Right renal pelvis (tissue), 4 donors: ENCODE results near the gene PRDX2. TPM values are rescaled to one million over a fixed set of nuclear protein-coding genes. Genes with fewer than 3 reads are reported as not detected.

Experiments used
- DNase-seq, 4 donors: peaks; one replicate each; pipeline ENCODE4 v3.0.0-alpha.2; 2013; ENCODE audit warnings: low read depth in 4 of 4, low spot score in 3 of 4, missing footprints in 1 of 4
- polyA plus RNA-seq, 4 donors: library from polyadenylated mRNA; unstranded; fragments of 120-200 nt; gene quantifications; one replicate each; pipeline ENCODE4 v1.2.1, GENCODE V29; 2013; ENCODE audit not compliant: insufficient read length in 4 of 4

PRDX2 gene
- polyA plus RNA-seq, 4 donors = 295 to 351 (median 312) TPM

DNA sequence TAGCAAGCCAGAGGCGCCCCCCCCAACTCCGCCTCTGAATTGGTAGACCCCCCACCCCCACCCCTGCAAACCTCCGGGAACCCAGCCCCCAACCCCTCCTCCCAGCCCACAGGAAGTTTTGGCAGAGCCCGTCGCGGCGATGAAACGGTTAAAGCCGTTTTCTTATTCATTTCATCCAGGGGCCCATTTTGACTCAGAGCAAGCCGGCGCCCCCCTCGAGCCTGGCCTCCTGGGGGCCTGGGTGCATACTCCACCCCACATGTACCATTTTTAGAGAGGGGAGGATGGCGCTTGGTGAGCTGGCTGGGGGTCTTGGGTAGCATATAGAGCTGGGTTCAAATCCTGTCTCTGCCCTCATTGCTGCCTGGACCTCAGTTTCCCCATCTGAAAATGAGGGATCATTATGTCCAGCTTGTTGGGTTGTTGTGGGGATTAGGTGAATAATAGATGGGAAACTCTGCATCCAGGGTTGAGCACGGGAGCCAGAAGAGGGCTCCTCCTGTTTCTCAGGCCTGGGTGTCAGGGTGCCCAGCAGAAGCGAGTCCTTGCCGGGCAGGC is 18.2 kb downstream of the PRDX2 start:
- DNase-seq = no peak

DNA sequence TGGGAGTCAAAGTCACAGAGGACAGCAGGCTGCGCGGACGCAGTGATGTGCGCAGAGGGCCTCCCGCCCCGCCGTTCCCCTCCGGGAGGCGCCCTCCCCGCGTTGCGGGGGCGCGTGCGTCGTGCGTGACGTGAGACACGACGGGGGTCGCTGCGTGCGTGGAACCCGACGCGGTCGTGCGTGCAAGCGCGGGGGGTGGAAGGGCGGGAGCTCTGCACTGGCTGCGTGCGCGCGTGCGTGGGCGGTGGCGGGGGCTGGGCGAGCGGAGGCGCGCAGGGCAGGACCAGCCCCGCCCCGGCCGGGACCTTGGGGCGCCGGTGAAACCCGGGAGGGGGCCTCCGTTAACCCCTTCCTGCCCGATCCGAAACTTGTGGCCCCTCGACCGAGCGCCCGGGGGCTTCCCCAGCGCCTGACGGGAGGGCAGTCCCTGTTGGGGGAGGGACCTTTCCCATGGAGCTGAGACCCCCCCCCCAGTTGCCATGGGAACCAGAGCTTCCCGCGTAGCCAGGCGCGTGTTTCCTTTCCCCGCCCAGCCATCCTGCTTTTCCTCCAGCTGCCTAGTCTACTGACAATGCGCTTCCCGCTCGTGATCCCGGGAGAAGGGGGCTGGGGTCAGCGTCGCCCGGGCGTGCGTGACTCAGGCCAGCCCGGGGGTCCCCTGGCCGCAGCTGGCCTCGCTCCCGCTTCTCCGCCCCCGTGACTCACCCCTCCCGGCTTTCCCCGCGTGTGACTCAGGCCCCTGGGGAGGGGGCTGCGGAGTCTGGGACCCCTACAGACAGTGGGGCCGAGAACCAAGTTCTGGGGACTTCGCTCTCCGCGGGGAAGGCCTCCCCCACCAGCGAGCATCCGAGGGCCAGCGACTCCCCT is 18.9 kb downstream of the PRDX2 start:
- no peak for DNase-seq

DNA sequence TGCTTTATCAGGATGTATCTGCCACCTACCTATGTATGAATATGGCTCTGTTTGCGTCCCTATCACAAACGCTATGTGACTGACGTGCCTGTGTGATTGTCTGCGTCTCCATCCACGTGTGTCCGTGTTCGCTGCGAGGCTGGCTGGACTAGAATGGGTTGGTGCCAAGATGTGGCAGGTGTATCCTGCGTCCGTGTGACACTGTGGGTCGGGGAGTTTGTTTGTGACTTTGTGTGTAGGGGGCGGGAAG is 19.5 kb downstream of the PRDX2 start:
- DNase-seq = no peak

DNA sequence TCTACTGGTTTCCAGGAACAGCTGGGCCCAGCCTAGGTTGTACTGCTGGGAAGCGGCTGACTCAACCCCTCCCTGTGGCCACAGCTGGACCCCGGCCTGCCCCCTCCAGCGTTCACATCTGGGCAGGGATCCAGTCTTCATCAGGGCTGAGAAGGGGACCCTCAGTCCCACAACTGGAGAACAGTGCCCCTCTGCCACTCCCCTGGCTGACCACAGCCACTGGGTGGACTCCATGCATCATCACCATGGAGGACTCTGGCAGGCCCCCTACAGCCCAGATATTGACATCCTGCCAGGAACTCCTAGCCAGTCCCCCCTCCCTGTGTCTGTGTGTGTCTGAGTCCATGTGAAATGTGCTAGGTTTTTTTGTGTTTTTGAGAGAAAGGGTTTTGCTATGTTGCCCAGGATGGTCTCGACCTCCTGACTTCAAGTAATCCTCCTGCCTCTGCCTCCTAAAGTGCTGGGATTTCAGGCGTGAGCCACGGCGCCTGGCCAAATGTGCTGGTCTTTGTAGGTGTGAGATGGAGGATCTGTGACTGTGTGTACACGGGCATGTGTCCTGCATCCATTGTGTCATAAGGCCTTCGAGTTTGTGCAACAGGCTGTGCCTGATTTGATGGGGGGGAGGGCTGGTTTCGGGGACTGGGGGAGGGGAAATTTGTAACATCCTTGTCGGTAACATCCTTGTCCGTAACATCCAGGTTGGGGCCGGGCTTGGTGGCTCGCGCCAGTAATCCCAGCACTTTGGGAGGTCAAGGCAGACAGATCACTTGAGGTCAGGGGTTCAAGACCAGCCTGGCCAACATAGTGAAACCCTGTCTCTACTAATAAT is 22.2 kb downstream of the PRDX2 start:
- no peak for DNase-seq

DNA sequence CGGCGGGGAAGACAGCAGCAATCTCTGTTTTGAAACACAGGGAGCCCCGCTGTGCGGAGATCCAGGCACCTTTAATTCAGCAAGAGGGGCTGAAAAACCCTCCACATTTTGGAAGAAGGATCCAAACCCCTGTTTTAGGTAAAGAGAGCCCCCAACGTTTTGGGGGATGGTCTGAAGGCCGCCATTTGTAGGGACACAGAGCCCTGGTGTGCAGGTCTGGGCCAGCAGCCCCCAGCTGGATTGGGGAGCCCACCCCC is 22.8 kb downstream of the PRDX2 start:
- DNase-seq = no peak

DNA sequence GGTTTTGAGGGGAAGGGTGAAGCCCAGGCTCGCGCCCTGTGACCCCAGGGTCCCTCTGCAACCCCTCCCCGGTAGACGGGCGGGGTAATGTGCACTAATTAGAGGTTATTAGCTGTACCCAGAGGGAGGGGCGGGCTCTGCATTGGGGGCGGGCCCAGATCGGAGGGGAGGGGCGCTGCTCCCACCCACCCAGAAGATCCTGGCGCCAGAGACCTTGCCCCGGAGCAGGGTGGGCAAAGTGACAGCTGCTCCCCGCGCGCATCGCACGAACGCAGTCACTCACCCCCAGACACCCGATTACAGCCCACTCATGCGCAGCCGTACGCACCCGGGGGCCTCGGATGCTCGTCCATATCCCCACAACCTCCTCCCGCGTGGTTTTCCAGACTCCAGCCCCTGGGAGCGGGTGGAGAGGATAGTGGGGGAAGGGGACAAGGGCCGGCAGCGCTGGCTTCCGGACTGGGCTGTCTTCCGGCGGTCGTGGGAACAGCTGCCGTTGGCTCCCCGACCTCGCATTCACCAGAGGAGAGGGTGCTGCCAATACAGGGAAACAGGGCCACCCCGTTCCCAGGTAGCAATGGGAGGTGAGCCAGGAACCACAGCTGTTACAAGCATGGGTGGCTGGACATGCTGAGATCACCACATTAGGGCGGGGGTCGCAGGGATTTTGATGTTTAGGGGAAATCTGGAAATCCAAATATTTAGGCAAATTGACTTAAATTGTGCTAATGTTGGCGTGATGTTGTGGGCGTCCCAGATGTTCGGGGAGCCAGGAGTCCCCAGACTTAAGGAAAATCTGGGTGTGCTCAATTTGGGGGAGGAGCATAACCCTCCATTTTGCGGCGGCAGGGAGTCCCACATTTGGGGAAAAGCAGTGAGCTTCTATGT is 23.3 kb downstream of the PRDX2 start:
- no peak for DNase-seq

DNA sequence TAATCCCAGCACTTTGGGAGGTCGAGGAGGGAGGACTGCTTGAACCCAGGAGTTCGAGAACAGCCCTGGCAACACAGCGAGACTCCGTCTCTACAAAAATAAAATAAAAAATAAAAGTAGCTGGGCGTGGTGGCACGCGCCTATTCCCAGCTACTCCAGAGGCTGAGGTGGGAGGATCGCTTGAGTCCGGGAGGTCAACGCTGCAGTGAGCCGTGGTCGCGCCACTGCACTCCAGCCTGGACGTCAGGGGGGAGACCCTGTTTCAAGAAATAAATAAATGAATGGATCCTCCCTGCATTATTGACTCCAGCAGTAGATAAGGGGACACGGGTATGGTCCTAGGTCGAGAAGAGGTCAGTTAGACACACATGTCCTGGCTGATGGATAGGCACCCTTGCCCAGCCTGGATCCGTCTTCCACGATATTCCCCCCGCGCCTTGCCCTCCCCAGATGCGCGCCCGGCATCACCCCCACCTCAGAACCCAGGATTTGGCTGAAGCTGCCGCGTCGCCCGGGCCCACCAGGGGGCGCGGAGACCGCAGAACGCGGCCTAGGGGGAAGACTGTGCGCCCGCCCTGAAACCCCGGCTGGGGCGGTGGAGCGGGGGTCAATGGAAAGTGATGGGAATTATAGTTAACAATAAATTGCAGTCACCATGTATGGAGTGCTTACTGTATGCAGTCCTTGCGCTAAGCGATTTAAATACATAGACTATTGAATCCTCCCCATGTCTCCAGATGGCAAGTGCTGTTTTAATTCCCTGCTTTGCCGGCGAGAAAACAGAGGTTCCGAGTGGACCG is 24.2 kb downstream of the PRDX2 start:
- DNase-seq = no peak

DNA sequence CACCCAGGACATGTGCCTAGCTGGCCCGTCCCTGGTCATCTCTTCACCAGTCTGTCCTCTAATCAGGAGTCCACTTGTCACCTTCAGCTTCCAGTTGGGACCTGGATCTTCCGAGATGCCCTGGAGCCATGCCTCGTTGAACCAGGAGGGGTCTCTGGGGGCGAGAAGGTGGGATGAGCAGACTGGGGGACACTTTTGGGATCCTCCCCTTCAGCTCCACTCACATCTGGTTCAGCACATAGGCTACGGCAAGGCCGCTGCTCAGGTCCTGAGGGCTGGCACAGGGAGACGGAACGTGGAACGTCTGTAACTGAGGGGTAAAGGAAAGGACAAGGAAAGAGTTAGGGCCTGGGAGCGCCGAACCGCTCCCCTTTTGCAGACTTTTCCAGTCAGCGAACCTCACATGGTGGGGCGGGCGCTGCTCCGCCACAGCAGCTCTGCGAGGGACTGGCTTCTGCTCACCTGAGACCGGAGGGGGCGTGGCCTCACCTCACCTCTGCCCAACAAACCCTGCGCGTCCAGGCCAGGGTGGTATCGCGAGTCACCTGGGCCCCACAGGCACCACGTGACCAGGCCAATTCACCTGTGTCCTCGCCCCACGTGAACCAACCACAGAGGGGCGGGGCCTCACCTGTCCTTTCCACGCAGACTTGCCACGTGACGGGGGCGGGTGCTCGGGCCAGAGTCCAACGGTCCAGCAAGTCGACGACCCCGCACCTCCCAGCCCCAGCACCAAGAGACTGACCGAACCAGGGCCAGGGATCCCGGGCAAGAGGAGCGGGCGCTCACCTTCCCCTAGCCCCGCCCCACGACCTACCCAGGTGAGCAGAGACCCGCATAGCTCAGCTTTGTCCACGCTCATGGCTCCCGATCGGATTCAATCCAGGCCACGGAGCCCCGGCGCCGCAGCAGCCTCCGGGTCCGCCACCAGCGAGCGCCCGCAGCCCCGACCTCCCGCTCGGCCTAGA is 26.7 kb downstream of the PRDX2 start, which contains the start of gene HOOK2:
TSS of gene HOOK2 (minus strand) at position 965 of the 968 bp plus-strand sequence. CDS start at position 862, 103 bp downstream.
- DNase-seq = no peak

DNA sequence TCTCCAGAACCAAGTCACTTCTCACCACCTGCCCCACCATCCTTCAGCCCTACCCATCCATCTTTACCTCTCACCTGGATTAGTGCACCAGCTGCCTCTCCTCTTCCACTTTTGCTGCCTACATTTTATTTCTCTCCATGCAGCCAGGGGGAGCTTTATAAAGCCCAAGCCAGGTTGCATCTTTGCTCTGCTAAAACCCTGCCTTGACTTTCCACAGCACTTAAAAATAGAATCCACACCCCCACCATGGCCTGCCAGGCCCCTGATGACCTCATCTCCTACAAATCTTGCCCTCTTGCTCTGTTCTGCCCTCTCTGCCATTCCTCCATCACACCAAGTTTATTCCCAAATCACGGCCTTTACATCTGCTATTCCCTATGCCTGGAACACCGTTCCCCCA is 28.0 kb downstream of the PRDX2 start:
- no peak for DNase-seq

DNA sequence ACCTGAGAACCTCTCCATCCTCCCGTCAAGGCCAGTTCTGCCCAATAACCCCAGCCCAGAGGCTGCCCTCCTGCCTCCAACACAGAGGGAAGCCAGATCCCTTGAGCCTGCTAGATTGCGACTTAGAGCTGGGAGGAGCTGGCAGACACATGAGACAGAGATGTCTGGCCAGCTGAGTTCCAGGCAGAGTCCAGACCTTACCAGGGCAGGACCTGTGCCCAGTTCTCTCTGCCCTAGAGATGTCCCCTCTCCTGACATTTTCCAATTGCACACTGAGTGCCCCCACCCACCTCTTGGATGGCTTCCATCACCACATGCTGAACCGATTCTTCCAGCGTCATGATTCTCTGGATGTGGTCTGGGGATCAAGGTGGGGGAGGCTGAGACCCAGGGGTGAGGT is 29.3 kb downstream of the PRDX2 start:
- DNase-seq = no peak

DNA sequence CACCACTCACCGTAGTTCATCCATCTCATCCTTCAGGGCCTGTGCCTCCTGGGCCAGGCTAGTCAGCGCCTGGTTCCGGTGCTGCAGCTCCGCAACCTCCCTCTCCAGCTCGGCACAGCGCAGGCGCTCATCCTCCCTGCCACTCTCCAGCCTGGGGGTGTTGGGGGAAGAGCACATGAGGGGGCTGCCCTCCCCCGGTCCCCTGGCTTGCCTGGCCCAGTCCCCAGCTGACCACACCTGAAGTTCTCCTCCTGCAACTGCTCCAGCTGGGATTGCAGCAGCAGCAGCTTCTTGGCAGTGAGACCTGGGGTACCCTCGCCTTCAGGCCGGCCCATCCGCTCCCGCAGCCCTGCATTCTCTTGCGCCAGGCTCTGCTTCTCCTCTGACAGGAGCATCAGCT is 30.7 kb downstream of the PRDX2 start:
- no peak for DNase-seq

DNA sequence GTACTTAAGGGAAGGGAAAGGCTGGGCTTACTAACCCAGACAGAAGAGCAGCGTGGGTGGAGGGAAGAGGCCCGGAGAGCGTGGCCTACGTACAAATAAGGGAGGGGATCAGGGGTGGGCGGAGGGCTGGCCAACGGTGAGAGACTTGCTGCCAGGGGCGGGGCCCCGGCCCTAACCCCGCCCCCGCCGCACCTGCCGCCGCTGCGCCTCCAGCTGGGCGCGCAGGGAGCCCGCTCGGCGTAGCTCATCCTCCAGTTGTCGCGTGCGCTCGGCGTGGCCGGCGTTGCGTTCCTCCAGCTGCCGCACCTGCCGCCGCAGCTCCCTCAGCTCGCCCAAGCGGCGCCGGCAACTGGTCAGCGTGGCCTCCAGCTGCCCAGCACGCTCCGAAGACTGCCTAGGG is 31.9 kb downstream of the PRDX2 start:
- DNase-seq = no peak

DNA sequence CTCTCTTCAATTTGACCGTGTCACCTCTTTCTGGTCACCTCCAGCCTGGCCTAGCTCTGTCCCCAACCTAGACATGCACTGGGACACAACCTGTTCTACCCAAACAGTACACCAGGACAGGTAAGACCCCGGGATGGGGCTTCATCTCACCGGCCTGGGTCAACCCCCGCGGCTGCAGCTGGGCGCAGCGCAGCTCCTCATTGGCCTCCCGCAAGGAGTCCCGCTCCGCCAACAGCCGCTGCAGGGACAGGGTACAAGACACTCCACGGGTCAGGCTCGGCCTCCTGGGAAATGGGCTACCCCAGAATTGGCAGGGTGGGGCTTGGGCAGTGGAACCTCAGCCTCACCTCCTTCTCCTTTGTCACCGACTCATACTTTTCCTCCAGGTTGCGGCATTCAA is 33.9 kb downstream of the PRDX2 start:
- DNase-seq = no peak

DNA sequence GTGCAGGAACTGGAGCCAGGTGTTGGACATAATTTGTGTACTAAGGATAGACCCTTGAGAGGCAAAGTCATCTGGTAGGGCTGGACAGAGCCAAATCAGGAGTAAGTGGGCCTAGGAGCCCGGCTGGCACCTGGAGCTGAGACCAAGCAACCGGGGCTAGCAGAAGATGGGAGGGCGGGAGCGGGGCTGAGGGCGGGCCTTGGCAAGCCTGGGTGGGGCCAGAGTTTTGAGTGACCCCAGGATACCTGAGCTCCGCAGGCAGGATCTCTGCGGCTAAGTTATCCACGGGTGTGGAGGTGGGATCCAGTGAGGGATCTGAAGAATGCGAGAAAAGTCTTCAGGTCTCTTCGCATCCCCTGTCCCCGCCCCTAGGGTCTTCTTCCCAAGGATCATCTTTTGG is 34.5 kb downstream of the PRDX2 start:
- no peak for DNase-seq

DNA sequence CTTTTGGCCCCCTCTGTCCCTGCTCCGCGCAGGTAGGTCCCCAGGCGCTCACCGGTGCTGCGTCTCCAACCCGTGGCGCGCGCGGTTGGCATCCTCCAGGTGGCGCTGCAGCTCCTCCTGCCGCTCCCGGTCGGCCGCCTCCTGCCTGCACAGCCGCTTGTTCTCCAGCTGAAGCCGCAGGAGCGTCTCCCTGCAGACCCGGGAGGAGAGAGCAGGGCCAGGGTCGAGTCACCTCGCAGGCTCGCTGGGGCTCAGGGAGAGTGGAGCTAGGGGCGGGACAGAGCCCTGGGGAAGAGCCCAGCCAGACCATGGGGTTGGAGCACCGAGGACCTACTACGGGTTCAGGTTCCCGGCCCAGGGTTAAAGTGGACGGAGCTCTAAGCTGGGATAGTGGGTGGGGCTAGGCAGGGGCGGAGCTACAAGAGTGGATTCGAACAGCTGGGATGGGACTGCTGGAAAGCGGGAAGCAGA is 35.5 kb downstream of the PRDX2 start:
- no peak for DNase-seq

DNA sequence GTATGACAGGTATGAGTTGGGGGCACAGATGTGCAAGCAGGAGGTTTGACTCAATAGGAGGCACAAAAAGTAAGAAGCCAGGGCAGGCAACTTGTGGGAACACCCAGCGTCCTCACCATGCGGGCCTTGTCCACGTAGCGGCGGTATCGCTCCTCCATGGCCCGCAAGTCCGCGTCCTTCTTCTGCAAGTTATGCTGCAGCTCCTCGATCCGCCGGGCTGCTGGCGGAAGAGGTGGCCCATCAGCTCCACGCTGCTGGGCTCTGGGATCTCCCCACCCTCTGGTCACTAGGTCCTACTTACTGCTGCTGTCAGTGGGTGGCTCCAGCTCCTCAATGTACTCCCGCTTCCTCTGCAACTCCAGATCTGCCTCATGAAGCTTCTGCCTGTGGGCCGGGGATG is 36.9 kb downstream of the PRDX2 start:
- DNase-seq = no peak

DNA sequence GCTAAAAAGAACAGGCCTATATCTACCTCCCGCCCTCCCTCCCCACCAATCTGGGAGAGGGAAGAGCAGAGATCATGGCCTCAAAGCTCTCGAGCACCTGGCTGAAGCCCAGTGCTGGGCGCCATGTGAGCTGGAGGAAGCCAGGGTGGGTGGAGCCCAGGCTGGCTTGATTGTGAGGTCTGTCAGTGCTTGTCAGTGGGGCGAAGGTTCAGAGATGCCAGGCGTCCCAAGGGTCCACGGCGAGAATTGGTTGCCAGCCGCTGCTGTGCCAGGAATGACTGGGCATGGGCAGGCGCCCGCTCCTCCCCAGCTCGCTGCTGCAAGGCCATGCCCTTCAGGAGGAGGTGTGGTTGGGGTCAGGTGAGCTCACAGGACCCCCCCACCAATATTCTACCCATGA is 38.5 kb downstream of the PRDX2 start:
- DNase-seq = no peak

DNA sequence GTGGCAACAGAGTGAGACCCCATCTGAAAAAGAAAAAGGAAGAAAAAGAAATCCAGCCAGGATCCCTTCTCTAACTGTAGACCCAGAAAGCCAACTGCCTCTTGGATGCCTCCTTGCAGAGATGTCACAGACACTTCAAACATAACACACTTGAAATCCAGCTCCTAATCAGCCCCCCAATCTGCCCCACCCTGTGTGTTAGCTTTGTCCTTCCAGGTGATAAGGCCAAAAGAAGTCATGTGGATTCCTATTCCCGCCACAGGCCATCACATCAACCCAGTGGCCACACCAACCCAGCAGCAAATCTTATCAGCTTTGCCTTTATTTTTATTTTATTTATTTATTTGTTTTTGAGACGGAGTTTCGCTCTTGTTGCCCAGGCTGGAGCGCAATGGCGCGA is 41.9 kb downstream of the PRDX2 start:
- DNase-seq = no peak
